TTC549 (cell line): ENCODE data around the gene ANKMY1.

Experiments
- FAIRE-seq: peaks from 2 replicates; lab custom pipeline; 2012; peaks lifted over from hg19 to GRCh38; lab: Jason Lieb, UNC

Gene ANKMY1

DNA sequence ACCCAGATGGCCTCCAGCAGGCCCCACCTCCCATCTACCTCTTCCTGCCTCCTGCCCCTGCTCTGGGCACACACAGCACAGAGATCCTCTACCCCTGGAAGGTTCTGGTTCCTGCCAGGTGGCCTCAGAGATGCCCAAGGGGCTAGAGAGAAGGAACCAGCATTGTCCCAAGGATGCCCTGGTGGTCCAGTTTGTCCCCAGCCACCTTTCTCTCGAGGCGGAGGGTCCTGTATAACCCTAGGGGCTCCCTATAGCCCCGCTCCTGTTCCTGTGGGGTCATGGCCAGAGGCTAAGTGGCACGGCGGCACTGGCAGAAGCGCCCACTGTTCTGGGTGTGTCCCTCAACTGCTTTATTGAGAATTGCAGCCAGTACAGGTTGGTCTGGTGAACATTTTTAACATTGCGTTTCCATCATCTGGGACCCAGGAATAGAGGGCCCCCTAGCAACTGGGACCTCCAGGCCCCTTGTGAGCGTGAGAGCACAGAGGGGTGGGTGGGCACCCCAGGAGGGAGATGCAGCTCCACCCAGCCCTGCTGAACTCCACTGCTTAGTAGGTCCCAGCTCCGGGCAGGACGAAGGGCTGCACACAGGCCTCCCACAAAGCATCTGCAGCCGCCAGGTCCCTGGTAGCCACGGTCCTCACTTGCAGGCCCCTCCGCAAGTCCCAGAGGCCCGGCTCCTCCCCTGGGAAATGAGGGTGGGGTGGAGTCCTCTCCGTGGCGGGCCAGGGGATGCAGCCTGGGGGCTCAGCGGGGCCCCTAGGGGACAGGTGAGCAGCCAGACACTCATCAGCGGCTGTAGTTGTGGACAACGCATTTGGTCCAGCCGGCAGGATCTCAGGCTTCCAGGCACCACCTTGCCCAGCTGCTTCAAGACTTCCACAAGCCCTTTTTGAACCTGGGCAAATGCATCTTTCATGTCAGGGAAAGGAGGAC, 89.2 kb downstream of the ANKMY1 start:
- FAIRE-seq = no peak

DNA sequence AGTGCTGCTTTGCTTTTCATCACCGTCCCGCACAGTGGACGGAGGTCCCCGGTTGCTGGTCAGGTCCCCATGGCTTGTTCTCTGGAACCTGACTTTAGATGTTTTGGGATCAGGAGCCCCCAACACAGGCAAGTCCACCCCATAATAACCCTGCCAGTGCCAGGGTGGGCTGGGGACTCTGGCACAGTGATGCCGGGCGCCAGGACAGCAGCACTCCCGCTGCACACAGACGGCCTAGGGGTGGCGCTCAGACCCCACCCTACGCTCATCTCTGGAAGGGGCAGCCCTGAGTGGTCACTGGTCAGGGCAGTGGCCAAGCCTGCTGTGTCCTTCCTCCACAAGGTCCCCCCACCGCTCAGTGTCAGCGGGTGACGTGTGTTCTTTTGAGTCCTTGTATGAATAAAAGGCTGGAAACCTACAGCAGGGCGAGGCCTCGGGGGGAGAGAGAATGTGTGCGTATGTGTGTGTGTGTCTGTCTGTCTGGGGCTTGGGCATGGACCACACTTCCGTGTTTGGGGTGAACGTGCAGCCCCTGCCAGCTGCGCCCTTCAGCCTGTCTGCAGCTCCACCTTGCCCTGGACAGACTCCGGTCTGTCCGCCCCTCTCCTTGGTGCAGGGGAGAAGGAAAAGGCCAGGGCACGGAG, 90.0 kb downstream of the ANKMY1 start:
- FAIRE-seq = no peak

DNA sequence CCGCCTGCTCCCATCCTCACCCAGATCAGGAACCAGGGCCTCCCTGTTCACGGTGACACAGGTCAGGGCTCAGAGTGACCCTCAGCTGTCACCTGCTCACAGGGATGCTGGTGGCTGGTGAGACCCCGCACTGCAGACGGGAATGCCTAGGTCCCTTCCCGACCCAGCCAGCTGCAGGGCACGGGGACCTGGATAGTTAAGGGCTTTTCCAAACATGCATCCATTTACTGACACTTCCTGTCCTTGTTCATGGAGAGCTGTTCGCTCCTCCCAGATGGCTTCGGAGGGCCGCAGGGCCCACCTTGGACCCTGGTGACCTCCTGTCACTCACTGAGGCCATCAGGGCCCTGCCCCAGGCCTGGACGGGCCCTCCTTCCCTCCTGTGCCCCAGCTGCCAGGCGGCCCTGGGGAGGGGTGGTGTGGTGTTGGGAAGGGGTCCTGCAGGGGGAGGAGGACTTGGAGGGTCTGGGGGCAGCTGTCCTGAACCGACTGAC, 90.6 kb downstream of the ANKMY1 start:
- FAIRE-seq = no peak

DNA sequence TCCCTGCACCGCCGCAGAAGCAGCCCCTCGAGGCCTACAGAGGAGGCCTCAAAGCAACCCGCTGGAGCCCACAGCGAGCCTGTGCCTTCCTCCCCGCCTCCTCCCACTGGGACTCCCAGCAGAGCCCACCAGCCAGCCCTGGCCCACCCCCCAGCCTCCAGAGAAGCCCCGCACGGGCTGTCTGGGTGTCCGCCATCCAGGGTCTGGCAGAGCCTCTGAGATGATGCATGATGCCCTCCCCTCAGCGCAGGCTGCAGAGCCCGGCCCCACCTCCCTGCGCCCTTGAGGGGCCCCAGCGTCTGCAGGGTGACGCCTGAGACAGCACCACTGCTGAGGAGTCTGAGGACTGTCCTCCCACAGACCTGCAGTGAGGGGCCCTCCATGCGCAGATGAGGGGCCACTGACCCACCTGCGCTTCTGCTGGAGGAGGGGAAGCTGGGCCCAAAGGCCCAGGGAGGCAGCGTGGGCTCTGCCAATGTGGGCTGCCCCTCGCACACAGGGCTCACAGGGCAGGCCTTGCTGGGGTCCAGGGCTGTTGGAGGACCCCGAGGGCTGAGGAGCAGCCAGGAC, 91.1 kb downstream of the ANKMY1 start:
- FAIRE-seq = no peak

DNA sequence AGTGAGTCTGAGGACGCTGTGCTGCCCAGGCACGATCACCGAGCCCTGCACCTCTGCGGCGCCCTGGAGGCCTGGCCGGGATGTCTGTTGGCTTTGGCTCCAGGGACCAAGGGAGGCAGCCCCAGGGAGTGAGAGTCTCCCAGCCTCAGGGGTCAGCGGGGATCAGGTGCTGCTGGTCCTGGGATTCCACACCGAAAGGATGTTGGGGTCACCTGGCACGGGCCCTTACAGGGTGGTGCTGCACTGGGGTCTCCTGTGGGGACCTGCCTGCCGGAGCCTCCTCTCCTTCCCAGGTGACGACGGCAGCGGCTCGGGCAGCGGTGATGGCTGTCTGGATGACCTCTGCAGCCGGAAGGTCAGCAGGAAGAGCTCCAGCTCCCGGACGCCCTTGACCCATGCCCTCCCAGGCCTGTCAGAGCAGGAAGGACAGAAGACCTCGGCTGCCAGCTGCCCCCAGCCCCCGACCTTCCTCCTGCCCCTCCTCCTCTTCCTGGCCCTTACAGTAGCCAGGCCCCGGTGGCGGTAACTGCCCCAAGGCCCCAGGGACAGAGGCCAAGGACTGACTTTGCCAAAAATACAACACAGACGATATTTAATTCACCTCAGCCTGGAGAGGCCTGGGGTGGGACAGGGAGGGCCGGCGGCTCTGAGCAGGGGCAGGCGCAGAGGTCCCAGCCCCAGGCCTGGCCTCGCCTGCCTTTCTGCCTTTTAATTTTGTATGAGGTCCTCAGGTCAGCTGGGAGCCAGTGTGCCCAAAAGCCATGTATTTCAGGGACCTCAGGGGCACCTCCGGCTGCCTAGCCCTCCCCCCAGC, 91.8 kb downstream of the ANKMY1 start:
- FAIRE-seq = no peak

DNA sequence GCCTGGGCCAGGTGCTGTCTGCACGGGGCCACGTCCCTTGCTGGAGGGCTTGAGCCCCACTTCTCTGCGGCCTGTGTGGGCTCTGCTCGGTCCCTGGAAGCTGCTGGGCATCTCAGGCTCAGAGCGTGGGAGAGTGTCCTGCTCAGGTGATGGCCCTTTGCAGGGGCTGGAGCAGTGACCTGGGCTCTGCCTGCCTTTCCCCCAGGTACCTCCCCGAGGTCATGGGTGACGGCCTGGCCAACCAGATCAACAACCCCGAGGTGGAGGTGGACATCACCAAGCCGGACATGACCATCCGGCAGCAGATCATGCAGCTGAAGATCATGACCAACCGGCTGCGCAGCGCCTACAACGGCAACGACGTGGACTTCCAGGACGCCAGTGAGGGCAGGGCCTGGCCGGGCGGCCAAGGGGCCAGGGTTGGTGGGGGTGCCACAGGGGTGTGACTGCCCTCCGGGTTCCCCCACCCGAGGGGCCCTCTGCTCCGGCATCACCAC, 92.5 kb downstream of the ANKMY1 start:
- FAIRE-seq = no peak

DNA sequence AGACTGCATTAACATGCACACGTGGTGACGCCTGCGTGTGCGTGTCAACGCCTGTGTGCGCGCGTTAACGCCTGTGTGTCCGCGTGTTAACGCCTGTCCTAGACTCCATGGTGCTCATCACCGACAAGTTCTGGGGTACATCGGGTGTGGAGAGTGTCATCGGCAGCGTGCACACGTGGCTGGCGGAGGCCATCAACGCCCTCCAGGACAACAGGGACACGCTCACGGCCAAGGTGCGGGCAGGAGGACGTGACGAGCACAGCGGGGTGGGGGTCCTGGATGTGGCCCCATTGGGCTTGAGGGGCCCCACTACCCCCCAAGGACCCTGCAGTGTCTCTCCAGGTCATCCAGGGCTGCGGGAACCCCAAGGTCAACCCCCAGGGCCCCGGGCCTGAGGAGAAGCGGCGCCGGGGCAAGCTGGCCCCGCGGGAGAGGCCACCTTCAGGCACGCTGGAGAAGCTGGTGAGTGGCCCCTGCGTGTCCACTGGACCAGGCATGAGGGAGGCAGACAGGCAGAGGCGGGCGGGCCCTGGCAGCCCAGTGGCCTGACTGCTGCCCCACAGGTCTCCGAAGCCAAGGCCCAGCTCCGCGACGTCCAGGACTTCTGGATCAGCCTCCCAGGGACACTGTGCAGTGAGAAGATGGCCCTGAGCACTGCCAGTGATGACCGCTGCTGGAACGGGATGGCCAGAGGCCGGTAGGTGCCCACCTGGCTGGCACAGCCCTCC, 93.1 kb downstream of the ANKMY1 start:
- FAIRE-seq = no peak

DNA sequence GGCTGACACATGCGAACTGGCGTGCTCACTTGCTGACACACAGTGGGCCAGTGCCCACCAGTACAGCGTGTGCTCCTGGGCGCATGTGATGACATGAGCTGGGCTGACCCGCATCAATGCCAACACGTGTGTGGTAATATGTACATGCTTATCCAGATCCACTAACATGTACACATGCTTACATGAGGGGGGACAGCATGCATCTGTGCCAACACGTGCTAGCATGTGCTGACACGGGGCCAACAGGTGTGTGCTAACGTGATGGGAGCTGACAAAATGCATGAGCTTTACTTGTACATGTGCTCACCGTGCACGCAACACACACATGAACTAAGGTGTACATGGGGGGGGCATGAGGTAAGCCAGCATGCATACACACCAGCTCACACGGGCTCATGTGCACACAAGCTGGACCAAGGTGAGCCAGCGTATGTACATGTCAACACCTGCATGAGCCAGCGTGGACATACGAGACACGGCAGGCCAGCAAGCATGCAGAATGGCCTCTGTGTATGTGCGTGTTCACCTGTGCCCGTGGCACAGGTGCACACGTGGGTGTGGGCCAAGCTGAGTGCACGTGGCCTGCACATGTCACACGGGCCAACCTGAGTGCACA, 93.8 kb downstream of the ANKMY1 start:
- FAIRE-seq = no peak

DNA sequence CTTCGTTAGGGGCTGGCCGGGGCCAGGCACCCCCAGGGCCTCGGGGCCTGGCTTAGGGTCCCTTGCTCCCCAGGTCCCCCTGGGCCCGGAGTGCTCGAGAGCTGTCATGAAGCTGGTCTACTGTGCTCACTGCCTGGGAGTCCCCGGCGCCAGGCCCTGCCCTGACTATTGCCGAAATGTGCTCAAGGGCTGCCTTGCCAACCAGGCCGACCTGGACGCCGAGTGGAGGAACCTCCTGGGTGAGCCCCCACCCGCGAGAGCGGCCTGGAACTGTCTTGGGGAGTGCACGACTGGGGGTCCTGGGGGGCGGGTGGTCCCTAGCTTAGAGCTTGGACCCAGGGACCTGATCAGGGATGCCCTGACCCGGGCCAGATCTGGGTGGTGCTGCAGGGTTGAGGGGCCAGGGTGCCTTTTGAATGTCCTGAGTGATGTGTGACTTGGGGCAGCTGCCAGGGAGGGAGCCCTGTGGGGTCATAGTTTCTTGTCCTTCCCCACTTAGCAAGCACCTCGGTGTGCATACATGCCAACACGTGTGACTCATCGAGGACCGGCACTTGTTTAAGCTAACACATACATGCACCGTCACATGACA, 94.4 kb downstream of the ANKMY1 start:
- no peak for FAIRE-seq

DNA sequence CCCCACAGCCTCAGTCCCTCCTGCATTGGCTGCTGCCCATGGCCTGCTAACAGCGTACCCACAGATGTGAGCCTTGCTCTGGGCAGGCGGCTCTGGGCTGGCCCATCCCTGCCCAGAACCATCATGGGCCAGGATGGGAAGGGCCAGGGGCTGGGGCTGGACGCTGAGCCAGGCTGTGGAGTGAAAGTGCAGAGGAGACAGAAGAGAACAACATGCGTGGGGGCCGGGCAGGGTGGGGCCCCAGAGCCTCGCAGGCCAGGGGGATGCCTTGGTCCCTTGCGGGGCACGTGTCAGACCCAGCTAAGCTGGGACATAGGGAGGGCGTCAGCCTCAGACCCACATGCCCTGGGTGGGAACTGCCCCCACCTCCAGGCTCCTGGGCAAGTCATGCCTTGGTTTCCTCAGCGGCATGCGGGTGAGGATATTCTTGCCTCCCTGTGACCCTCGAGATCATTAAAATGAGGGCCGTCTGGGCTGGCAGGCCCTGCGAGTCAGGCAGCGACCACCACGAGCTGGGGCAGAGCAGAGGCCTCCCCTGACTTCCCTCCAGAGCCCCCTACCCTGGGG, 95.0 kb downstream of the ANKMY1 start:
- no peak for FAIRE-seq

DNA sequence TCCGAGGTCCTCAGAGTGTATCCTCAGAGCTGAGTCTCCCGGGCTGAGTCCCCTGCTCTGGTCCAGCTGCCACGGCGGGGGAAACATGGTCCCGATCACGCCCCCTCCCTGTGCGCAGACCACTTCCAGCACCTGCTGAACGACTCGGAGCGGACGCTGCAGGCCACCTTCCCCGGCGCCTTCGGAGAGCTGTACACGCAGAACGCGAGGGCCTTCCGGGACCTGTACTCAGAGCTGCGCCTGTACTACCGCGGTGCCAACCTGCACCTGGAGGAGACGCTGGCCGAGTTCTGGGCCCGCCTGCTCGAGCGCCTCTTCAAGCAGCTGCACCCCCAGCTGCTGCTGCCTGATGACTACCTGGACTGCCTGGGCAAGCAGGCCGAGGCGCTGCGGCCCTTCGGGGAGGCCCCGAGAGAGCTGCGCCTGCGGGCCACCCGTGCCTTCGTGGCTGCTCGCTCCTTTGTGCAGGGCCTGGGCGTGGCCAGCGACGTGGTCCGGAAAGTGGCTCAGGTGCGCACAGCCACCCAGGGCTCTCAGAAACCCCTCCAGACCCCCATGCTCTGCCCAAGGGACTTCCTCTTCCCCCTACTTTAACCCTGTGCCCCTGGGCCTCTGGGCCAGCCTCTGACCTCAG, 95.6 kb downstream of the ANKMY1 start:
- no peak for FAIRE-seq

DNA sequence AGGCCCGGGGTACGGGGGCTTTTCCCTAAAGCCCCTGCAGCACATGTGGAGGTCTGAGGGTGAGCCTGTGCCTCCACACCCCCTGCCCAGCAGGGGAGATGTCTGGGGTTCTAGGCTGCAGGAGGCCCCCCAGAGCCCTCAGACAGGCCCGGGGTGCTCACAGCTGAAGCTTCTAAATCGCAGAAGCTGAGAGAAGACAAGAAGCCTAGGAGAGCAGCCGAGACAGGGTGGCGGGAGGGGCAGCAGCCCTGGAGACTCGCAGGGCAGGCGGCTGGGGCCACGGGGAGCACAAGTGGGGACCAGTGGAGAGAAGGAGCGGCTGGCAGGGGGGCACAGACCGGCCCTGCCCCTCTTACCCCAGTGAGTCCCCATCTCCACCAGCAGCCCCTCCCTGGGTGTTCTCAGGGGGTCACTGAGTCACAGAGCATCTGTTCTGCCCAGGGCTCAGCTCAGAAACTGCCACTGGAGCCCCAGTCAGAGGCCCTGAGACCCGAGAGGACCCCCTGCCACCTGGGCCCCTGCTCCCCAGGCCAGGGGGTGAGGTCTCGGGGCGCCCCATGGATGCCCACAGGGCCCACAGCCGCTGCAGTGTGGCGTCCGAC, 96.2 kb downstream of the ANKMY1 start:
- no peak for FAIRE-seq

DNA sequence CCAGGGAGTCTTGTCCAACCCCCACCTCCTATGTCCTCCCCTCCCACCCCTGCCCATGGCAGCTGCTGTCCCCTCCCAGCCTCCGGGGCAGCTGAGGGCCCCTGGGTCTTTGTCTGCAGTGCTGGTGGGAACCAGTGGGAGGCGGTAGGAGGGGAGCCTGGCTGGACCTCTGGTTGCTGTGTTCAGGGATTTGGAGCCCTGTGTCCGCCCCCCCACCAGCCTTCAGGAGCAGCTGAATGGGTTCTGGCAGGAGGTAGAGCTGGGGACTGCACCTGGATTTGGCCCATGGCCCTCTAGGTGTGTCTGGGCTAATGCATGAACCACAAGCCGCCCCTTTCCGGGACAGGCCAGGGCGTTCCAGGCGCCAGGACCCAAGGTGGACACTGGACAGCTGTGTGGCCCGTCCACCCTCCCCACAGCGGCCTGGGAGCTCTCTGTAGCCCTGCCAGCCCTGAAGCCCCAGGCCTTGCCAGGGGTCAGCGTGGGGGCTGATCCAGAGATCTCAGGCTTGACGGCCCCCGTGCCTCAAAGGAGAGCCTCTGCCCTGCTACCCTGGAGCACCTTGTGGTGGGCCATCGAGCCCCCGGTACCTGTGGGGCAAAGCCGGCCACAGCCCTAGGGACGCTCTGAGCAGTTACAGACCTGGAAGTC, 96.9 kb downstream of the ANKMY1 start:
- no peak for FAIRE-seq

DNA sequence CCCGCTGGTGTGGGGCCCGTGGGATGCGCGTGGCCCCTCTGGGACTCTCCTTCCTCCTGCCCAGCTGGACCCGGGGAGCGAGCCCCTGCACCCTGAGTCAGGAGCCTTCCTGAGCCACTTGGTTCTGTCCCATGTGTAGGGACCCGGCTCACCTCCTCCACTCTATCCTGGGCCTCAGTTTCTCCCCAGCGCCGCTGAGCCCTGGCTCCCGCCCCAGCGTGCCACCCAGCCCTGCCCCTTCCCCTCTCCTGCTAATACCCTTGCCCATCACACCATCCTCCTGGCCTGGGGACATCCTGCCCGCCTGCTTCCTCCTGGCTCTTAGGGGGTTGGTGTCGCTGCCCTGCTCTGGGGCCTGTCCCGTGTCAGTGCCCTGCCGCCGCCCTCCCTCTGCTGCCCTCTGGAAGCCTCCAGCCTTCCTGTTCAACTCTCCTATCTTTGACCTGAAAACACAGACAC, 97.5 kb downstream of the ANKMY1 start:
- FAIRE-seq = no peak

DNA sequence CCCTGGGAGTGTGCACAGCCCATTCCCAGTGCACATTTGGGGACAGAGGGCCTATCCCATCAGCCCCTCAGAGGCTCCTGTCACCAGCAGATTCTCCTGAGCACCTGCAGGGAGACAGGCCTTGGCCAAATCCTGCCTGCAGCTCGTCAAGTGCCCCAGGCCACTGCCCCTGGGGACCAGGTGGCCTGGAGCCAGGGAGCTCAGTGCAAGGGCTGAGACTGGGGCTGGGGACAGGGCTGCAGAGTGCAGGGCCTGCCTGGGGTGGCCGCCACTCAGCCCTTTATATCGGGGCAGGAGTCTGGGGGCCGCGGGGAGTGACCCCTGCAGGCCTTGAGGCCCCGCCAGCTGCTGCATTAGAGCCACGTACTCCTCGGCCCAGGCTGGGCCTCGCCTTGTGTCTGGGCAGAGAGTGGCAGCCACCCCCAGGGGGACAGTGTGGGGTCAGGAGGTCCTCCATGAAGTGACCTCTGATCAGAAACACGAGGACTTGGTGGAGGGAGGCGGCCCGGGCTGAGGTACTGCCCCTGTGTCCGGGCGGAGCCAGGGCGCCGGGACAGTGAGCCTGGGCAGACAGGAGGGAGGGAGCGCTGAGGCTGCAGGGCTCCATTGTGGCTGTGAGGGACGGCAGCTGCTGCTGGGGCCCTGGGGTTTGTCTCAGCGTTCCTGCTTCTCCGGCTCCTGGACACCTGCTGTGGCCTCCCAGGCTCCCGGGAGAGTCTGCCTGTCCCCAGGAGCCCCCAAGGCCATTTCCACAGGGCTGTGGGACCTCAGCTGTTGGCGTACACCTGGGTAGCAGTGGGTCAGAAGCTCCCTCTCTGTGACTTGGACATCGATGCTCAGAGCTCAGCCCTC, 98.2 kb downstream of the ANKMY1 start:
- FAIRE-seq = no peak

DNA sequence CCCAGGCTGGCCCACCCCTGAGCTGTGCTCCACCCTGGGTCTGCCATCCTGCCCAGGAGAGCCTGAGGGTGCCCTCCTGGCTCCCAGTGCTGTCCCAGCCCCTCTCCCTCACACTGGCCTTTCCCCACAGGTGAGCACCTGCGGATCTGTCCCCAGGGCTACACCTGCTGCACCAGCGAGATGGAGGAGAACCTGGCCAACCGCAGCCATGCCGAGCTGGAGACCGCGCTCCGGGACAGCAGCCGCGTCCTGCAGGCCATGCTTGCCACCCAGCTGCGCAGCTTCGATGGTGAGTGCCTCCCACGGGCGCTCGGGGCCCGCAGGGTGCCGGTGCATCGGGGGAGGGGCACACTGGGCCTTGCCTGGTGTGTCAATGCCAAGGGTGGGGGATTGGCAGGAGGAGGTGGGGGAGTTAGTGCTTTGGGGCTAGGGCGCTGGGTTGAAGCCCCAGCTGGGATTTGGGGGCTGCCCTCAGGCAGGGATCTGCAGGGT, 98.8 kb downstream of the ANKMY1 start:
- FAIRE-seq = no peak
